IMR-90 (cell line): ENCODE measurements around the gene FKBP10. TPM values are rescaled to one million over a fixed set of nuclear protein-coding genes. Genes with fewer than 3 reads are reported as not detected.

Experiments
- ATAC-seq: fragments of 200-7000 bp; cut with Tn5 transposase; 2 replicates; pipeline ENCODE4 v1.9.1; 2020; ENCODE audit warnings: low read depth, mild to moderate bottlenecking, moderate library complexity
- BruUV-seq: library from RNA; stranded (reverse); fragments of 400-500 nt; replicated peaks from 2 replicates; lab custom pipeline; 2021; lab: Mats Ljungman, UMichigan
- CTCF ChIA-PET: fragments of 300-600 bp; formaldehyde crosslinking; extraction: SDS; loops from one replicate; lab custom pipeline; 2021; ENCODE audit warnings: antibody characterized with exemption; lab: Yijun Ruan, JAX
- POLR2A ChIA-PET: fragments of 300-600 bp; sonication (Branson Sonifier 250); formaldehyde crosslinking; loops from one replicate; lab custom pipeline; 2022; ENCODE audit warnings: antibody characterized with exemption; ENCODE audit not compliant: unreplicated experiment; lab: Charles Lee
- DNase-seq: peaks from one replicate; pipeline ENCODE4 v3.0.0; 2013
- H2AFZ ChIP-seq: replicated peaks from 2 replicates; pipeline ENCODE3; 2013; ENCODE audit warnings: low read length, mild to moderate bottlenecking; ENCODE audit not compliant: poor library complexity
- H2AK5ac ChIP-seq: 2 replicates; pipeline ENCODE4 v1.6.1; 2013; ENCODE audit warnings: low read depth, low read length, inconsistent platforms
- H2AK9ac ChIP-seq: replicated peaks from 2 replicates; pipeline ENCODE3; 2013; ENCODE audit warnings: mild to moderate bottlenecking, low read depth, low read length, moderate library complexity; ENCODE audit not compliant: poor library complexity
- H2BK120ac ChIP-seq: 2 replicates; pipeline ENCODE4 v1.6.1; 2013; ENCODE audit warnings: low read depth, low read length, inconsistent platforms
- H2BK15ac ChIP-seq: 3 replicates; pipeline ENCODE4 v1.6.1; 2013; ENCODE audit warnings: low read depth, low read length, inconsistent platforms
- H2BK20ac ChIP-seq: 2 replicates; pipeline ENCODE4 v1.6.1; 2013; ENCODE audit warnings: low read depth, mild to moderate bottlenecking, inconsistent platforms, low read length, moderate library complexity
- H2BK5ac ChIP-seq: 2 replicates; pipeline ENCODE4 v1.6.1; 2013; ENCODE audit warnings: mild to moderate bottlenecking, low read depth, low read length, inconsistent platforms; ENCODE audit not compliant: poor library complexity, severe bottlenecking
- H3K14ac ChIP-seq: replicated peaks from 2 replicates; pipeline ENCODE4 v1.6.1; 2013; ENCODE audit warnings: low read depth, low read length, inconsistent platforms
- H3K18ac ChIP-seq: 2 replicates; pipeline ENCODE4 v1.6.1; 2013; ENCODE audit warnings: low read depth, low read length, control low read depth
- H3K23ac ChIP-seq: 2 replicates; pipeline ENCODE4 v1.6.1; 2013; ENCODE audit warnings: low read depth, low read length, inconsistent platforms
- H3K27ac ChIP-seq: 2 replicates; pipeline ENCODE4 v1.5.1; 2013; ENCODE audit warnings: mild to moderate bottlenecking, control low read depth, low read length; ENCODE audit not compliant: insufficient read depth
- H3K27me3 ChIP-seq: 2 replicates; pipeline ENCODE4 v1.6.1; 2013; ENCODE audit warnings: low read length; ENCODE audit not compliant: control insufficient read depth, insufficient read depth
- H3K36me3 ChIP-seq: 2 replicates; pipeline ENCODE4 v1.6.1; 2013; ENCODE audit warnings: low read length, mixed read lengths; ENCODE audit not compliant: control insufficient read depth, insufficient read depth
- H3K4ac ChIP-seq: 2 replicates; pipeline ENCODE4 v1.6.1; 2013; ENCODE audit warnings: low read depth, low read length, inconsistent platforms
- H3K4me1 ChIP-seq: 2 replicates; pipeline ENCODE4 v1.6.1; 2013; ENCODE audit warnings: low read length, mixed read lengths; ENCODE audit not compliant: control insufficient read depth, insufficient read depth
- H3K4me2 ChIP-seq: 2 replicates; pipeline ENCODE4 v1.6.1; 2013; ENCODE audit warnings: low read depth, mild to moderate bottlenecking, control low read depth, low read length, moderate library complexity
- H3K4me3 ChIP-seq: 2 replicates; pipeline ENCODE4 v1.5.1; 2013; ENCODE audit warnings: low read depth, mild to moderate bottlenecking, control low read depth, low read length, moderate library complexity; ENCODE audit not compliant: insufficient read depth
- H3K56ac ChIP-seq: 2 replicates; pipeline ENCODE4 v1.6.1; 2013; ENCODE audit warnings: low read length, inconsistent platforms; ENCODE audit not compliant: insufficient read depth; ENCODE audit errors: extremely low read depth
- H3K79me1 ChIP-seq, 2 experiments: 2 replicates each; pipeline ENCODE4 v1.6.1; 2013; ENCODE audit warnings: low read length in 2 of 2, inconsistent platforms in 1 of 2, low read depth in 1 of 2
- H3K9ac ChIP-seq: 2 replicates; pipeline ENCODE4 v1.6.1; 2013; ENCODE audit warnings: low read depth, low read length, control low read depth
- H3K9me1 ChIP-seq: 2 replicates; pipeline ENCODE4 v1.6.1; 2013; ENCODE audit warnings: low read length, inconsistent platforms; ENCODE audit not compliant: insufficient read depth
- H3K9me3 ChIP-seq: 2 replicates; pipeline ENCODE4 v1.6.1; 2013; ENCODE audit warnings: low read length; ENCODE audit not compliant: control insufficient read depth, insufficient read depth
- H4K20me1 ChIP-seq: 2 replicates; pipeline ENCODE4 v1.6.1; 2013; ENCODE audit warnings: low read length, inconsistent platforms; ENCODE audit not compliant: insufficient read depth
- H4K5ac ChIP-seq: 2 replicates; pipeline ENCODE4 v1.6.1; 2013; ENCODE audit warnings: mild to moderate bottlenecking, low read depth, low read length, control low read depth
- H4K8ac ChIP-seq, 2 experiments: 2 replicates each; pipeline ENCODE4 v1.6.1; 2013; ENCODE audit warnings: low read depth in 2 of 2, low read length in 2 of 2, control low read depth in 1 of 2, inconsistent platforms in 1 of 2
- H4K91ac ChIP-seq: 2 replicates; pipeline ENCODE4 v1.6.1; 2013; ENCODE audit warnings: low read depth, low read length, inconsistent platforms; ENCODE audit not compliant: insufficient read depth
- MAFK ChIP-seq: IDR thresholded peaks from 2 replicates; pipeline ENCODE4 v1.6.1; 2012; ENCODE audit warnings: low read depth, low read length, improper control_type of control experiment
- MXI1 ChIP-seq: IDR thresholded peaks from 2 replicates; pipeline ENCODE4 v1.6.1; 2012; ENCODE audit warnings: low read depth, mild to moderate bottlenecking, low read length, moderate library complexity, borderline replicate concordance
- RAD21 ChIP-seq: IDR thresholded peaks from 2 replicates; pipeline ENCODE4 v1.6.1; 2012; ENCODE audit warnings: low read length, improper control_type of control experiment
- RCOR1 ChIP-seq: IDR thresholded peaks from 2 replicates; pipeline ENCODE4 v1.6.1; 2012; ENCODE audit warnings: mild to moderate bottlenecking, low read length, improper control_type of control experiment; ENCODE audit not compliant: insufficient replicate concordance
- WGBS, 2 experiments: methylation state at CpG; one replicate each; pipeline versions ENCODE4 v1.1.5 to v1.1.7; 2013; ENCODE audit warnings: missing lambda C conversion rate in 2 of 2; ENCODE audit not compliant: insufficient read length in 1 of 2; ENCODE audit errors: extremely low coverage in 2 of 2; 5-methylcytosine and 5-hydroxymethylcytosine counted together
- dilution Hi-C: fragments of 300-500 bp; cut with HindIII; formaldehyde crosslinking; loops from one replicate; pipeline ENCODE4 v1.14.3; 2018; ENCODE audit warnings: low sequenced_read_pairs; ENCODE audit not compliant: unreplicated experiment
- in situ Hi-C: fragments of 300-500 bp; cut with MboI; formaldehyde crosslinking; loops from 3 replicates; pipeline ENCODE4 v1.14.3; 2019; ENCODE audit warnings: low sequenced_read_pairs, inconsistent platforms, mixed read lengths
- intact Hi-C: fragments of 100-400 bp; cut with micrococcal nuclease; formaldehyde crosslinking; loops from 2 replicates; pipeline ENCODE4 v1.10.0; 2022
- polyA plus RNA-seq, 3 experiments: library from polyadenylated mRNA; depleted of rRNA; stranded (reverse); fragments of >200 nt; gene quantifications; 2 replicates each; pipeline ENCODE4 v1.2.3, GENCODE V29; 2012; ENCODE audit warnings: low replicate concordance in 1 of 3
- total RNA-seq: library from RNA; depleted of rRNA; stranded (reverse); fragments of >200 nt; gene quantifications from 2 replicates; pipeline ENCODE4 v1.2.3, GENCODE V29; 2012

Gene FKBP10
- total and polyA plus RNA-seq, 2 of the 4 experiments (the other 2 are of a cell fraction) = 170 to 984 TPM

DNA sequence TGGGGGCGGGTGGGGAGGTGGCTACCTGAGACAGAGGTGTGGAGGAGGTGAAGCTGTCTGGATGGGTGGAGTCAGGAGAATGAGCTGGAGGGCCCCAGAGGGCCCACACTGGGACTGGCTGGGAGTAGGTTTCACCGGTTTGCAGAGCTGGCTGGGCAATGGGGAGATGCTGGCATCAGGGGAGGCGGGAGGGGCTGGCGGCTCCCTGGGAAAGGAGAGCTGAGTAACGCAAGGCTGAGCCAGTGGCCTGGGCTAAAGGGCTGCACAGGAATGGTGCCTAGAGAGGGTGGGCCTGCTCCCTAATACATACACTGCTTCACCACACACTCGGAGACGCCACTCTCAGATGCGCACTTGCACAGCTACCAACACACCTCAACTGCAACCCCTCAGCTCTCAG is 13.4 kb upstream of the FKBP10 start:
- intact Hi-C loops = no loop called here
- H3K4me2 ChIP-seq = no peak overlapping the region
- ATAC-seq = no peak

More for the DNA sequence above, 13.4 kb upstream of the FKBP10 start:
- Histone ChIP-seq H3K9me1 (no peaks in the 10 kb centered on the region), H3K4me1 (peaks cover 14% of the 10 kb centered on the region), H3K4ac (no peak overlapping the region), H2AK5ac (no peak overlapping the region), H2BK5ac (no peak overlapping the region), H4K8ac (no peak overlapping the region), H3K9me3 (no peaks in the 10 kb centered on the region), H2BK15ac (no peak overlapping the region), H3K36me3 (peaks cover 5% of the 10 kb centered on the region; the same call in 1 of the 2 replicates), H4K5ac (no peak overlapping the region), H3K27me3 (no peaks in the 10 kb centered on the region), H2AK9ac (no peak overlapping the region), H3K23ac (no peak overlapping the region), H4K91ac (no peak overlapping the region), H3K27ac (no peak overlapping the region), H3K14ac (no peak overlapping the region), H3K79me1 (no peaks in the 10 kb centered on the region; a peak in 1 of 4 replicates), H2AFZ (no peak overlapping the region), H2BK20ac (no peak overlapping the region), H3K56ac (no peak overlapping the region), H3K9ac (no peak overlapping the region), H2BK120ac (no peak overlapping the region), H3K18ac (no peak overlapping the region), H3K4me3 (no peak overlapping the region), H4K20me1 (no peaks in the 10 kb centered on the region)
- DNase-seq = no peak
- POLR2A ChIA-PET = no interaction called here
- dilution Hi-C loops (no loop called here), in situ Hi-C loops (no loop called here)
- BruUV-seq = no TSS peak
- 90% methylated on average over 5 of the region's 8 CpGs; no CpG with 5 or more reads in 1 of the 2 experiments for WGBS, 2 experiments
- TF ChIP-seq RAD21 (no peak), RCOR1 (no peak), MAFK (no peak), MXI1 (no peak)
- CTCF ChIA-PET = no interaction called here
